ENCODE measurements around the gene CCNL2.

Gene CCNL2

GRCh38 chr1:1399872-1400575 is 889 bp upstream of the CCNL2 start:
- DNase-seq (ENCODE audit: low read depth, low spot score), result no peak
- peak overlapping the region; percentile 98 for H3K4me3 ChIP-seq (ENCODE audit: low read depth, low read length)
- CTCF ChIA-PET, result interaction anchor here (1.0 to 5.9 kb wide), 7 partner anchors 12 to 105 kb away, joined by 3 to 66 read pairs (median 13); no protein-coding TSS in a partner anchor
- TF ChIP-seq CTCF (IDR thresholded peaks at IDR 0.05; ENCODE audit: insufficient read depth, low read length, missing control alignments), result no peak
- POLR2A ChIA-PET, result interaction anchor here (1.0 to 8.1 kb wide), 5 partner anchors 8 to 52 kb away, joined by 4 to 36 read pairs (median 9); partner anchors contain the start of genes AURKAIP1 and MRPL20

- ChIA-PET CTCF (interaction anchor here (0.7 to 5.9 kb wide), 11 partner anchors 9 to 106 kb away, joined by 3 to 66 read pairs (median 7); partner anchors contain the start of genes AURKAIP1, MRPL20 and MXRA8), POLR2A (interaction anchor here (1.0 to 8.1 kb wide), 8 partner anchors 9 to 101 kb away, joined by 3 to 36 read pairs (median 6); partner anchors contain the start of genes AURKAIP1, MRPL20 and MXRA8)
- no peak for DNase-seq (ENCODE audit: low read depth, low spot score)
- no peak for TF ChIP-seq CTCF (IDR thresholded peaks at IDR 0.05; ENCODE audit: insufficient read depth, low read length, missing control alignments)
- peak overlapping the region; percentile 97 for H3K4me3 ChIP-seq (ENCODE audit: low read depth, low read length)
Observed at GRCh38 chr1:1398677-1399186, 403 bp downstream of the CCNL2 start.

- POLR2A ChIA-PET, result interaction anchor here (2.0 to 8.1 kb wide), 2 partner anchors 10 to 22 kb away, joined by 11 to 36 read pairs; partner anchors contain the start of genes AURKAIP1 and MRPL20
- no peak for TF ChIP-seq CTCF (IDR thresholded peaks at IDR 0.05; ENCODE audit: insufficient read depth, low read length, missing control alignments)
- DNase-seq (ENCODE audit: low read depth, low spot score), result no peak
- CTCF ChIA-PET, result interaction anchor here (1.6 to 5.9 kb wide), 5 partner anchors 10 to 43 kb away, joined by 7 to 66 read pairs (median 18); partner anchors contain the start of gene AURKAIP1
- peak overlapping the region; percentile 97 for H3K4me3 ChIP-seq (ENCODE audit: low read depth, low read length)
Observed at GRCh38 chr1:1397839-1398523, 1.2 kb downstream of the CCNL2 start.

- CTCF ChIA-PET, result interaction anchor here (1.0 kb wide), 1 partner anchor 24 kb away, joined by 3 read pairs; no protein-coding TSS in a partner anchor
- POLR2A ChIA-PET, result interaction anchor here (8.1 kb wide), 1 partner anchor 20 kb away, joined by 36 read pairs; the partner anchor contains the start of gene AURKAIP1
Observed at GRCh38 chr1:1395166-1395565, 4.0 kb downstream of the CCNL2 start.

GRCh38 chr1:1394116-1394515 is 5.0 kb downstream of the CCNL2 start:
- H3K4me3 ChIP-seq (ENCODE audit: low read depth, low read length), result no peak overlapping the region
- POLR2A ChIA-PET, result interaction anchor here (8.1 kb wide), 1 partner anchor 18 kb away, joined by 36 read pairs; the partner anchor contains the start of gene AURKAIP1
- no peak for TF ChIP-seq CTCF (IDR thresholded peaks at IDR 0.05; ENCODE audit: insufficient read depth, low read length, missing control alignments)
- no peak for DNase-seq (ENCODE audit: low read depth, low spot score)
- CTCF ChIA-PET, result no interaction called here

More at GRCh38 chr1:1395166-1395565, 4.0 kb downstream of the CCNL2 start:
- no peak for DNase-seq (ENCODE audit: low read depth, low spot score)
- no peak overlapping the region for H3K4me3 ChIP-seq (ENCODE audit: low read depth, low read length)
- no peak for TF ChIP-seq CTCF (IDR thresholded peaks at IDR 0.05; ENCODE audit: insufficient read depth, low read length, missing control alignments)
